PC-3 (cell line): ENCODE results near the gene SEMA3D. TPM values are rescaled to one million over a fixed set of nuclear protein-coding genes. Genes with fewer than 3 reads are reported as not detected.

Experiments used
- ATAC-seq: fragments of 200-7000 bp; cut with Tn5 transposase; 2 replicates; pipeline ENCODE4 v1.9.1; 2020; ENCODE audit warnings: mild to moderate bottlenecking, moderate library complexity
- BruUV-seq: library from RNA; stranded (reverse); fragments of 400-500 nt; replicated peaks from 2 replicates; lab custom pipeline; 2021; lab: Mats Ljungman, UMichigan
- CTCF ChIA-PET: fragments of 300-600 bp; sonication (Branson Sonifier 250); formaldehyde crosslinking; loops from one replicate; lab custom pipeline; 2022; ENCODE audit warnings: antibody characterized with exemption; lab: Charles Lee
- POLR2A ChIA-PET: fragments of 300-600 bp; sonication (Branson Sonifier 250); formaldehyde crosslinking; loops from one replicate; lab custom pipeline; 2022; ENCODE audit warnings: antibody characterized with exemption; ENCODE audit not compliant: unreplicated experiment; lab: Charles Lee
- DNase-seq: peaks from one replicate; pipeline ENCODE4 v3.0.0-alpha.2; 2015
- H2AFZ ChIP-seq: fragments of 300-600 bp; sonication (generic); 2 replicates; pipeline ENCODE4 v1.6.0; 2016; ENCODE audit warnings: antibody characterized with exemption, low read length
- H3F3A ChIP-seq: fragments of 300-600 bp; sonication (generic); one replicate; pipeline ENCODE4 v1.6.0; 2017; ENCODE audit warnings: antibody characterized with exemption, low read length, control low read depth, mild to moderate bottlenecking; ENCODE audit not compliant: unreplicated experiment
- H3K27ac ChIP-seq: fragments of 300-600 bp; sonication (generic); 2 replicates; pipeline ENCODE4 v1.5.1; 2016; ENCODE audit warnings: mild to moderate bottlenecking, low read length
- H3K27me3 ChIP-seq: fragments of 300-600 bp; sonication (generic); 2 replicates; pipeline ENCODE4 v1.6.1; 2016; ENCODE audit warnings: low read length, mixed read lengths
- H3K36me3 ChIP-seq: fragments of 300-600 bp; sonication (generic); 2 replicates; pipeline ENCODE4 v1.6.1; 2016; ENCODE audit warnings: low read depth, mixed run types, low read length, mixed read lengths
- H3K4me1 ChIP-seq: fragments of 300-600 bp; sonication (generic); 2 replicates; pipeline ENCODE4 v1.5.1; 2016; ENCODE audit warnings: low read length; ENCODE audit not compliant: insufficient read depth
- H3K4me2 ChIP-seq: fragments of 300-600 bp; sonication (generic); 2 replicates; pipeline ENCODE4 v1.6.0; 2016; ENCODE audit warnings: low read length
- H3K4me3 ChIP-seq: fragments of 300-600 bp; sonication (generic); 2 replicates; pipeline ENCODE4 v1.5.1; 2016; ENCODE audit warnings: mild to moderate bottlenecking, low read length, mixed read lengths
- H3K79me2 ChIP-seq: fragments of 300-600 bp; sonication (generic); 2 replicates; pipeline ENCODE4 v1.6.1; 2017; ENCODE audit warnings: low read length, mixed read lengths
- H3K9ac ChIP-seq: fragments of 300-600 bp; sonication (generic); 2 replicates; pipeline ENCODE4 v1.6.0; 2016; ENCODE audit warnings: mild to moderate bottlenecking, low read length
- H3K9me2 ChIP-seq: fragments of 300-600 bp; sonication (generic); replicated peaks from 2 replicates; pipeline ENCODE4 v1.6.1; 2016; ENCODE audit warnings: mixed run types, low read length, mixed read lengths
- H3K9me3 ChIP-seq: fragments of 300-600 bp; sonication (generic); 2 replicates; pipeline ENCODE4 v1.6.1; 2016; ENCODE audit warnings: low read length, mixed read lengths
- H4K20me1 ChIP-seq: fragments of 300-600 bp; sonication (generic); 2 replicates; pipeline ENCODE4 v1.6.1; 2016; ENCODE audit warnings: low read length, mixed read lengths
- CTCF ChIP-seq: fragments of 300-600 bp; sonication (generic); conservative IDR thresholded peaks from 2 replicates; pipeline ENCODE4 v1.5.1; 2017; ENCODE audit warnings: antibody characterized with exemption, low read depth, mild to moderate bottlenecking, low read length
- EZH2 ChIP-seq: fragments of 300-600 bp; sonication (generic); IDR thresholded peaks from one replicate; pipeline ENCODE4 v1.6.1; 2017; ENCODE audit warnings: antibody characterized with exemption, mild to moderate bottlenecking, low read length; ENCODE audit not compliant: unreplicated experiment
- EZH2phosphoT487 ChIP-seq: fragments of 300-600 bp; sonication (generic); IDR thresholded peaks from 2 replicates; pipeline ENCODE4 v1.6.1; 2018; ENCODE audit warnings: mild to moderate bottlenecking, antibody characterized with exemption, low read length, borderline replicate concordance
- intact Hi-C: fragments of 100-400 bp; cut with micrococcal nuclease; formaldehyde crosslinking; loops from 2 replicates; pipeline ENCODE4 v1.9.0; 2023
- total RNA-seq: library from RNA; depleted of rRNA; stranded (reverse); fragments of >200 nt; gene quantifications from 2 replicates; pipeline ENCODE4 v1.2.3, GENCODE V29; 2014

Gene SEMA3D
- total RNA-seq, 1 experiment from 2014 or later = 4.8 TPM

- H4K20me1 ChIP-seq = no peaks in the 10 kb centered on the region
- intact Hi-C loops = no loop called here
- H3K4me3 ChIP-seq = no peak overlapping the region
- no peak for DNase-seq
- no peak overlapping the region for H2AFZ ChIP-seq
- H3K4me1 ChIP-seq = no peaks in the 10 kb centered on the region
- no peaks in the 10 kb centered on the region for H3K36me3 ChIP-seq
- no peak overlapping the region for H3K4me2 ChIP-seq
- ChIA-PET CTCF (no interaction called here), POLR2A (interaction anchor here (0.6 kb wide), 1 partner anchor 59 kb away, joined by 6 read pairs; no protein-coding TSS in a partner anchor)
- no peaks in the 10 kb centered on the region for H3K79me2 ChIP-seq
- H3K9me2 ChIP-seq = no peaks in the 10 kb centered on the region
- no peaks in the 10 kb centered on the region for H3F3A ChIP-seq
- ATAC-seq = no peak
- no peaks in the 10 kb centered on the region for H3K9me3 ChIP-seq
- no TSS peak for BruUV-seq
- no peak overlapping the region for H3K27ac ChIP-seq
- H3K27me3 ChIP-seq = no peaks in the 10 kb centered on the region
- TF ChIP-seq CTCF = no peak
- no peak for TF ChIP-seq EZH2
- TF ChIP-seq EZH2phosphoT487 = no peak
- no peak overlapping the region for H3K9ac ChIP-seq
These were observed 96.7 kb downstream of the SEMA3D start for GRCh38 chr7:85090143-85090542.

GRCh38 chr7:85081846-85082245 is 105.0 kb downstream of the SEMA3D start:
- Histone ChIP-seq H3K4me3 (no peak overlapping the region), H3K36me3 (no peaks in the 10 kb centered on the region), H3K4me1 (no peaks in the 10 kb centered on the region), H4K20me1 (no peaks in the 10 kb centered on the region), H3K9me2 (no peaks in the 10 kb centered on the region; the same call in 1 of the 2 replicates), H3K27me3 (no peaks in the 10 kb centered on the region), H3K4me2 (no peak overlapping the region), H3F3A (no peaks in the 10 kb centered on the region), H3K9me3 (no peaks in the 10 kb centered on the region), H3K79me2 (no peaks in the 10 kb centered on the region), H3K9ac (no peak overlapping the region), H3K27ac (no peak overlapping the region), H2AFZ (no peak overlapping the region)
- POLR2A ChIA-PET = no interaction called here
- DNase-seq = no peak
- CTCF ChIA-PET = no interaction called here
- no peak for TF ChIP-seq CTCF
- TF ChIP-seq EZH2phosphoT487 = no peak
- no peak for TF ChIP-seq EZH2
- intact Hi-C loops = no loop called here
- BruUV-seq = no TSS peak
- no peak for ATAC-seq

GRCh38 chr7:85081392-85081791 is 105.5 kb downstream of the SEMA3D start:
- BruUV-seq = no TSS peak
- ATAC-seq (no peak), DNase-seq (no peak)
- intact Hi-C loops = no loop called here
- Histone ChIP-seq H3K27me3 (no peaks in the 10 kb centered on the region), H3K9me3 (no peaks in the 10 kb centered on the region), H3K79me2 (no peaks in the 10 kb centered on the region), H2AFZ (no peak overlapping the region), H3K9me2 (no peaks in the 10 kb centered on the region; the same call in 1 of the 2 replicates), H3K4me2 (no peak overlapping the region), H3K4me1 (no peaks in the 10 kb centered on the region), H4K20me1 (no peaks in the 10 kb centered on the region), H3F3A (no peaks in the 10 kb centered on the region), H3K27ac (no peak overlapping the region), H3K36me3 (no peaks in the 10 kb centered on the region), H3K9ac (no peak overlapping the region), H3K4me3 (no peak overlapping the region)
- no peak for TF ChIP-seq EZH2phosphoT487
- TF ChIP-seq CTCF = no peak
- TF ChIP-seq EZH2 = no peak
- ChIA-PET CTCF (no interaction called here), POLR2A (no interaction called here)
